Activated CD4-positive, alpha-beta T cell treated with anti-CD3 and anti-CD28 coated beads, Interleukin-2, amount 10 ng/mL, durations not matched to agents 7 days and 5 days (primary cell): ENCODE measurements around the gene OR2S2. TPM values are rescaled to one million over a fixed set of nuclear protein-coding genes. Genes with fewer than 3 reads are reported as not detected.
"Not testable (repeated sequence)": the region's sequence is repeated elsewhere in the genome, so short reads cannot be mapped to it uniquely, and the experiment has no call there.

Experiments
- CTCF ChIA-PET: fragments of 350-600 bp; sonication (Branson Sonifier 250); formaldehyde crosslinking; loops from one replicate; lab custom pipeline; 2021; ENCODE audit warnings: antibody characterized with exemption; lab: Charles Lee
- POLR2A ChIA-PET: fragments of 350-600 bp; sonication (Branson Sonifier 250); formaldehyde crosslinking; loops from one replicate; lab custom pipeline; 2021; ENCODE audit warnings: antibody characterized with exemption; lab: Charles Lee
- DNase-seq: peaks from one replicate; pipeline ENCODE4 v3.0.0-alpha.2; 2020
- H3K27ac Mint-ChIP-seq: one replicate; pipeline ENCODE4 v1.8.0; 2021; ENCODE audit warnings: mild to moderate bottlenecking, moderate library complexity, mixed read lengths
- H3K27me3 Mint-ChIP-seq: one replicate; pipeline ENCODE4 v1.8.0; 2021; ENCODE audit warnings: mixed read lengths
- H3K36me3 Mint-ChIP-seq: one replicate; pipeline ENCODE4 v1.8.0; 2021; ENCODE audit warnings: low read depth, mixed read lengths
- H3K4me1 Mint-ChIP-seq: one replicate; pipeline ENCODE4 v1.8.0; 2021; ENCODE audit warnings: mixed read lengths
- H3K4me3 Mint-ChIP-seq: one replicate; pipeline ENCODE4 v1.8.0; 2021; ENCODE audit warnings: mild to moderate bottlenecking, moderate library complexity, mixed read lengths
- H3K9me3 Mint-ChIP-seq: one replicate; pipeline ENCODE4 v1.8.0; 2021; ENCODE audit warnings: mixed read lengths
- total RNA-seq, 2 experiments: library from RNA; stranded (reverse); gene quantifications; one replicate each; pipeline ENCODE4 v1.2.3, GENCODE V29; 2021

OR2S2 gene
- total RNA-seq, 2 experiments from 2014 or later = not detected

DNA sequence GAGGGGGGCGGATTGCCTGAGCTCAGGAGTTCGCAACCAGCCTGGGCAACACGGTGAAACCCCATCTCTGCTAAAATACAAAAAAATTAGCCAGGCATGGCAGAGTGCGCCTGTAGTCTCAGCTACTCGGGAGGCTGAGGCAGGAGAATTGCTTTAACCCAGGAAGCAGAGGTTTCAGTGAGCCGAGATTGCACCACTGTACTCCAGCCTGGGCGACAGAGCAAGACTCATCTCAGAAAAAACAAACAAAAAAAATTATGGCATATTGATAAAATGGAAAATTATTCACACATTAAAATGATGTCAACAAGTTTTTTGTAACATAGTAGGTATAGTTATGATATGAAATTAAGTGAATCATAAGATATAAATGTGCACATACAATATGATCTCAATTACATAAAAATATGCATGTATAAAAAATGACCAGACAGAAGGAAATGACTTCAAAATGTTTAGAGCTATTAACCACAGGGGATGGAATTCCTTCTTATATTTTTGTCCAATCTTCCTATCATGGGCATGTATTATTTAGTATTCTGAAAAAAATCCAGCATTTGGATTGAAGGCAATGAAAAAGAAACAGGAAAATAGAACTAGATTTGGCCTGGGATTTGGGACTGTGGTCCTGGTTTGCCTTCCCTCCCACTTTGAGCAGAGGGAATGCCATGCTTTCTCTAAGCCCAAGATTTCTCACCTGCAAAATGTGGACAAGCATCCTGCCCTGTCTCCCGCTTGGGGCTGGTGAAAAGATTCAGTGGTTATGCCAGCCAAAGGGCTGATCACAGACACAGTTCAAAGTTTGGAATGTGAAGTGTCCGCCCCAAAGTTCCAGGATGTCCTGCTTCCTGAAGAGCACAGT is 29.1 kb downstream of the OR2S2 start:
- DNase-seq = no peak
- ChIA-PET CTCF (interaction anchor here (0.8 to 1.4 kb wide), 3 partner anchors 12 to 259 kb away, joined by 4 read pairs; no protein-coding TSS in a partner anchor), POLR2A (no interaction called here)
- Mint-ChIP-seq H3K4me3 (no peak overlapping the region), H3K9me3 (no peaks in the 10 kb centered on the region), H3K36me3 (no peaks in the 10 kb centered on the region), H3K27me3 (peaks cover 9% of the 10 kb centered on the region), H3K27ac (no peak overlapping the region), H3K4me1 (peaks cover 17% of the 10 kb centered on the region)

DNA sequence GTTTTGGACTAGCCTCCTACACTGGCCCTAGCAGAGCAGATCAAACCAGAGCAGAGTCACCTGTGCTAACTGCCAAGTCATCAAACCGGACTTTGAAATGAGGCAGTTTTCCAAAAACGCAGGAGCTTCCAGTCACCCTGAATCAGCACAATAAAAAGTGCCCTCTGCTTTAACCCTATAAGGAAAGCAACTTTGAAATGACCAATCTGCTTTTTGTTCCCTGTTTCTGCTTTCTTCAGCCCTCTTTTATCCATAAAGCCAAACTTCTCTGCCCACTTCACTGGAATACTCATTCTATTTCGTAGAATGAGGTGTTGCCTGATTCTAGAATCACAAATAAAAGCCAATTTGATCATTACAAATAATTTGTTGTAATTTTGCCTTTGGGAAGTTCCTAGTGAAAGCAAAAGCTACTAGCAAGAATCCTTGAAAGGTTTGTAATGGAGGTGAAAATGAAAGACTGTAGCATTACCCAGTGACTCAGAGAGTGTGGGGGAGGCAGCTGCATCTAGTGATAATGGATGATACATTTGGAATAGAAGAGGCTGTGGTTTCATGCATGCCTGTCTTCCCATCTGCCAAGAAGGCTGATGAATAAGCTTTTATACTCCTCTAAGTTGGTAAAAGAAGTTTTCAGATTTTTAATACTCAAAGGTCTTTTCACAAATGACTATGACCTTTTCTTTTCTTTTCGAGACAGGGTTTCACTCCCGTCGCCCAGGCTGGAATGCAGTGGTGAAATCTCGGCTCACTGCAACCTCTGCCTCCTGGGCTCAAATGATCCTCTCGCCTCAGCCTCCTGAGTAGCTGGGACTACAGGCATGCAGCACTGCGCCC is 33.8 kb downstream of the OR2S2 start:
- CTCF ChIA-PET = interaction anchor here (0.6 to 1.4 kb wide), 3 partner anchors 11 to 114 kb away, joined by 3 to 4 read pairs (median 3); no protein-coding TSS in a partner anchor
- Mint-ChIP-seq H3K9me3 (no peaks in the 10 kb centered on the region), H3K27ac (no peak overlapping the region), H3K36me3 (no peaks in the 10 kb centered on the region), H3K4me1 (peaks cover 7% of the 10 kb centered on the region), H3K4me3 (no peak overlapping the region), H3K27me3 (peaks cover 4% of the 10 kb centered on the region)
- POLR2A ChIA-PET = no interaction called here
- DNase-seq = no peak

DNA sequence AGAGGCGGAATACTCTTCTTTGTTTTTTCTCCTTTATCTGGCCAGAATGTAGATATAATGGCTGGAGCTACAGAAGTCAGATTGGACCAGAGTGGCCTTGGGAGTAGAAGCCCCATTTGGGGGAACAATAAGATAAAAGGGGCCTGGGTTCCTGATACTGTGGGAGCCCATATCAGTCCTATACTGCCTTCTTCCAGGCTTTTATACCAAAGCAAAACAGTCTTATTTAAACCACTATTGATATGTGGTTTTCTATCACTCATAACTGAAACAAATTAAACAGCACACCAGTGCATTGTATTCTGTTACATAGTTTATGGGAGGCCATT is 34.4 kb downstream of the OR2S2 start:
- POLR2A ChIA-PET = no interaction called here
- Mint-ChIP-seq H3K9me3 (no peaks in the 10 kb centered on the region), H3K27me3 (peaks cover 4% of the 10 kb centered on the region), H3K4me3 (no peak overlapping the region), H3K27ac (no peak overlapping the region), H3K36me3 (no peaks in the 10 kb centered on the region), H3K4me1 (peaks cover 7% of the 10 kb centered on the region)
- DNase-seq = no peak
- CTCF ChIA-PET = no interaction called here

DNA sequence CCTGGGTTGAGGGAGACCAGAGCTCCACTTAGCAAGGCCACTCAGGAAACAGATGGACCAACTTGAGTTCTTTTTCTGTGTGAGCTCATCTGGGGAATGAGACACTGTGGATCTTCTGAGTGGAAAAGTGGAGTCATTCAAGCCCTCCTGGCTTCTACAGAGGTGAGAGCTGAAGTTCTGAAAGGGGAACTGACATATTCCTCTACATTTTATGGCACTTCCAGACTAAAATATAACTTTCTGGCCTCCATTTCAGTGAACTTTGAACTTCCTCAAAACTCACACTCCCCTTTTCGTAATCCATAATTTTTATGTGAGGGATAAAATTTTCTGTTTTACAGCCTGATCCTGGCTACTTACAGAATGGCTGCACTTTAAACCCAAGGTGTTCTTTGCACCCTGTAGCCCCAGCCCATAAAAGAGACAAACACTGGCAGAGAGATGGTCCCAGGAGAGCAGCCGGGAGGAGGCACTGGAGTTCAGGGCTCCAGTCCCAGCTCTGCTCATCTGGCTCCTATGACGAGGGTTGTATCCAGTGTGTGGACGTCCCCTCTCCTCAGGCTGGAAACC is 37.8 kb downstream of the OR2S2 start:
- no peaks in the 10 kb centered on the region for H3K36me3 Mint-ChIP-seq
- H3K27me3 Mint-ChIP-seq = no peaks in the 10 kb centered on the region

DNA sequence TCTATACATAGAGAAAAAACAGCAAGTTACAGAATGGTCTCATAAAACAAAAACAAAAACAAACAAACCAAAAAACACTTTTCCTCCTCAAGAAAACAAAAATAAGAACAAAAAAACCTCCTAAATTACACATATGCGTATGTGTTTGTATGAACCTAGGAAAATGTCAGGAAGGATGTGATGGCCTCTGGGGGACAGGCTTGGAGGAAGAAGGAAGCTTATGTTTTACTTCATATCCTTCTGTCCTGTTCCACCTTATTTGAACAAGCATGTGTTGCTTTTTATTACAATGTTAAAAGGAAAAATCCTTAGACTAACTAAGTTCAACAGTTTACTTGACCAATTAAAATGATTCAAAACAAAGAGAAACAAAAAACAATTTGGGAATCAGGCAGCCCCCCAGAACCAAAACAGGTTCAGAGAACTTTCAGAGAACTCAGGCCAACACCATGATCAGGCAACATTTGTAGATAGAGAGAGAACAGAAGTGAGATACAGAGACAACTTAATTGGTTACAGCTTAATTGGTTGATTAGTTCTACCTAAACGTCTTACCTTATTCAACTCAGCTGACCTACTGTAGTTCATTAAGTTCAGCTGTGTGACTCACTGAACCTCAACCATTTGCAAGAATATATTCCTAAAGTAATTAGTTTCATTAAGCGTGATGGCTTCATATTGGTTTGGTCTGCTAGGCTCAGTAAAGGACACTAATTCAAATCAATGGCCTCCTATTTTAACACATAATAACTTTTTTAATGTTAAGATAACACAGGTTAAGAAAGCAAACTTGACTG is 38.5 kb downstream of the OR2S2 start:
- peak overlapping the region; percentile 14 for H3K27ac Mint-ChIP-seq
- no peaks in the 10 kb centered on the region for H3K27me3 Mint-ChIP-seq
- H3K36me3 Mint-ChIP-seq = no peaks in the 10 kb centered on the region
- H3K9me3 Mint-ChIP-seq = no peaks in the 10 kb centered on the region
- ChIA-PET POLR2A (interaction anchor here (0.7 kb wide), 1 partner anchor 1826 kb away, joined by 3 read pairs; no protein-coding TSS in a partner anchor), CTCF (interaction anchor here (1.0 to 1.7 kb wide), 2 partner anchors 8 to 26 kb away, joined by 3 to 4 read pairs; no protein-coding TSS in a partner anchor)
- H3K4me3 Mint-ChIP-seq = no peak overlapping the region
- no peak for DNase-seq
- H3K4me1 Mint-ChIP-seq = peaks cover 6% of the 10 kb centered on the region

More for the DNA sequence above, 37.8 kb downstream of the OR2S2 start:
- CTCF ChIA-PET = interaction anchor here (1.0 to 1.7 kb wide), 2 partner anchors 9 to 25 kb away, joined by 3 to 4 read pairs; no protein-coding TSS in a partner anchor
- Mint-ChIP-seq H3K9me3 (no peaks in the 10 kb centered on the region), H3K27ac (no peak overlapping the region), H3K4me3 (no peak overlapping the region), H3K4me1 (peaks cover 7% of the 10 kb centered on the region)
- POLR2A ChIA-PET = no interaction called here
- DNase-seq = no peak

DNA sequence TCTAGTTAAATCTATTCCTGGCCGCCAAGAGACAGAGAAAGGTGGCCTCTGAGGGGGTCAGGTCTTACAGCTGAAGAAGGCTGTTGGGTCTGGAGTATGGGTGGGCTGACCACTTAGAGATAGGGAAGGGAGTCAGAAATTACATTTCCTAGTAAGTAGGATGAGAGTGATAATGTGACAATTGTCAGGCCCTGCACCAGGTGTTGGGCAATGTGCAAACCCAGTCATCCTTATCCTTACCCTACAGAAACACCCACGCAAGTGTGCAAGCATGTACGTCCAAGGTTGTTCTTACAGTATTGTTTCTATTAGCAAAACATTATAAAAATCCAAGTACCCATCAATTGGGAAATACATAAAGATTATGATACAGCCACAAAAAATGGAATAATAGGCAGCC is 39.2 kb downstream of the OR2S2 start:
- Mint-ChIP-seq H3K27ac (no peak overlapping the region), H3K9me3 (no peaks in the 10 kb centered on the region), H3K4me1 (peaks cover 2% of the 10 kb centered on the region), H3K27me3 (no peaks in the 10 kb centered on the region), H3K36me3 (no peaks in the 10 kb centered on the region), H3K4me3 (no peak overlapping the region)
- POLR2A ChIA-PET = no interaction called here
- CTCF ChIA-PET = no interaction called here
- no peak for DNase-seq

DNA sequence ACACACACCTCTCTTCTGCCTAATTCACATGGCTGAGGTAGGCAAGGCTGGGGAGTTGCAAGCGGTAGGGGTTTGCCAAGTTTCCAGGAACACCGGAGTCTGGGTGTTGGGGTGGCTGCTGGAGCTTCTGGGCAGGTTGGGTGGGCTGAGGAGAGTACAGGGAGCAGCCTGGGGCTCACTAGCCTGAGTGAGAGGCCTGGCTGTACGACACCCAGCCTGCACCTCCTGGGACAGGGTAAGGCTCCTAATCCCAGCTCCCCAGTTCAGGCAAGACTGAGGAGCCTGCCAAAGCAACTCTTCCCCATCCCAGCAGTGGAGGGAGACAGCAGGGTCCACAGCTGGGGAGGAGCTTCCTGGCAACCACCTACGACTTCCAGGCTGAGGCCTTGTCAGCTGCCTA is 40.7 kb downstream of the OR2S2 start:
- H3K27ac Mint-ChIP-seq = peak overlapping the region; percentile 51

DNA sequence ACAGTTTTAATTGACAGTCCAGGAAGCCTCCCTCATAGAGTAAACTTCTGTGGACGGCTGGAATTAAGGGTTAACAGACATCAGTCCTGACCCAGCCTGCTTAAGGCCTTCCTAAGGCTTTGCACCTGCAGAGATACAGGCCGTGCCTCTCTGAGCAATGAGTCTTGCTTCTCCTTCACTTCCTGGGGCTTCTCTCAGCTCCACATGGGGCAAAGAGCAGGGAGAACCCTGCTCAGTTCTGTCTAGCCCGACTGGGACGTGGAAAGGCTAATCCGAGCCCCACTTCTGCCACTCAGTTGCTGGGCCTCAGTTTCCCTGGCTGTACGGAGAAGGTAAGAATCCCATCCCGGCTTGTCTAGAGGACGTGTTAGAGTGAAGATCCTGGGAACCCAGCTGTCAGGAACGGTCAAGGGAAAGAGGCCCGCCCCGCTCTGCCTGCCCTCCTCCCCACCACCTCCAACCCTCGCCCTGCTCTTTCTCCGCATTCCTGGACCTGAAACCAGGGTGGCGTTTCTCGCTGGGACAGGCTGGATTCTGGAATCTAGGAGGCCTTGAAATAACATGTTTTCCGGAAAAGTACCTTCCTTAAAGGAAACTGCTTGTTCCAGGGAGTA is 42.2 kb downstream of the OR2S2 start:
- no peaks in the 10 kb centered on the region for H3K9me3 Mint-ChIP-seq
- H3K4me3 Mint-ChIP-seq = no peak overlapping the region
- POLR2A ChIA-PET = no interaction called here

More for the DNA sequence above, 40.7 kb downstream of the OR2S2 start:
- Mint-ChIP-seq H3K4me1 (peaks cover 2% of the 10 kb centered on the region), H3K9me3 (no peaks in the 10 kb centered on the region), H3K27me3 (no peaks in the 10 kb centered on the region), H3K36me3 (no peaks in the 10 kb centered on the region), H3K4me3 (no peak overlapping the region)
- no peak for DNase-seq
- POLR2A ChIA-PET = no interaction called here
- CTCF ChIA-PET = no interaction called here

DNA sequence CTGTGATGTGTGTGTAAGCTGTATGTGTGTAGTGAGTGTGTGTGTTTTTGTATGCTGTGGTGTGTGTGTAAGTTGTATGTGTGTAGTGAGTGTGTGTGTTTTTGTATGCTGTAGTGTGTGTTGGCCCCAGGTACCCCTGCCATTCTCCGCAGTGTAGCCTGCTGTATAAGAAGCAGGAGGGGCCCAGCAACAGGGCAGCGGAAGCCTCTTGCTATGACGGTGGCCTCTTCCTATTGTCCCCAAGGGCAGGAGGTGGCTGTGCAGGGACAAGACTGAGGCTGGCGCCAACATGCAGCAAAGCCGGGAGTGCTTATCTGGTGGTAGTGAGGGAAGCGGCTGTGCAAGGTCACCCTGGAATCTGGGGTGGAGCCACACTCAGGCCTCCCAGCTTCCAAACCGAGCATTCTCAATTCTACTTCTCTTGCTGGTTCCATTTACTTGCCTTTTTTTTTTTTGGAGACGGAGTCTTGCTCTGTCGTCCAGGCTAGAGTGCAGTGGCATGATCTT is 43.6 kb downstream of the OR2S2 start:
- H3K9me3 Mint-ChIP-seq = no peaks in the 10 kb centered on the region
- H3K4me1 Mint-ChIP-seq = peaks cover 25% of the 10 kb centered on the region
- no peak overlapping the region for H3K27ac Mint-ChIP-seq
- CTCF ChIA-PET = no interaction called here
- H3K27me3 Mint-ChIP-seq = no peaks in the 10 kb centered on the region
- H3K36me3 Mint-ChIP-seq = peaks cover 1% of the 10 kb centered on the region
- no peak overlapping the region for H3K4me3 Mint-ChIP-seq
- peak; percentile 35 for DNase-seq
- POLR2A ChIA-PET = interaction anchor here (0.6 kb wide), 1 partner anchor 26 kb away, joined by 7 read pairs; no protein-coding TSS in a partner anchor

More for the DNA sequence above, 42.2 kb downstream of the OR2S2 start:
- DNase-seq = no peak
- no peaks in the 10 kb centered on the region for H3K36me3 Mint-ChIP-seq
- H3K27me3 Mint-ChIP-seq = no peaks in the 10 kb centered on the region
- H3K4me1 Mint-ChIP-seq = peaks cover 14% of the 10 kb centered on the region
- H3K27ac Mint-ChIP-seq = no peak overlapping the region
- CTCF ChIA-PET = interaction anchor here (1.2 kb wide), 1 partner anchor 23 kb away, joined by 3 read pairs; no protein-coding TSS in a partner anchor

DNA sequence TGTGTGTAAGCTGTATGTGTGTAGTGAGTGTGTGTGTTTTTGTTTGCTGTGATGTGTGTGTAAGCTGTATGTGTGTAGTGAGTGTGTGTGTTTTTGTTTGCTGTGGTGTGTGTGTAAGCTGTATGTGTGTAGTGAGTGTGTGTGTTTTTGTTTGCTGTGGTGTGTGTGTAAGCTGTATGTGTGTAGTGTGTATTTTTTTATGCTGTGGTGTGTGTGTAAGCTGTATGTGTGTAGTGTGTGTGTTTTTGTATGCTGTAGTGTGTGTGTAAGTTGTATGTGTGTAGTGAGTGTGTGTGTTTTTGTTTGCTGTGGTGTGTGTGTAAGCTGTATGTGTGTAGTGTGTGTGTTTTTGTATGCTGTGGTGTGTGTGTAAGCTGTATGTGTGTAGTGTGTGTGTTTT is 44.5 kb downstream of the OR2S2 start:
- POLR2A ChIA-PET, H3K9me3 Mint-ChIP-seq, H3K27ac Mint-ChIP-seq, H3K27me3 Mint-ChIP-seq, H3K36me3 Mint-ChIP-seq, H3K4me3 Mint-ChIP-seq, DNase-seq: not testable (repeated sequence)
- peaks cover 34% of the 10 kb centered on the region for H3K4me1 Mint-ChIP-seq
- CTCF ChIA-PET = interaction anchor here (1.4 kb wide), 1 partner anchor 32 kb away, joined by 3 read pairs; no protein-coding TSS in a partner anchor

DNA sequence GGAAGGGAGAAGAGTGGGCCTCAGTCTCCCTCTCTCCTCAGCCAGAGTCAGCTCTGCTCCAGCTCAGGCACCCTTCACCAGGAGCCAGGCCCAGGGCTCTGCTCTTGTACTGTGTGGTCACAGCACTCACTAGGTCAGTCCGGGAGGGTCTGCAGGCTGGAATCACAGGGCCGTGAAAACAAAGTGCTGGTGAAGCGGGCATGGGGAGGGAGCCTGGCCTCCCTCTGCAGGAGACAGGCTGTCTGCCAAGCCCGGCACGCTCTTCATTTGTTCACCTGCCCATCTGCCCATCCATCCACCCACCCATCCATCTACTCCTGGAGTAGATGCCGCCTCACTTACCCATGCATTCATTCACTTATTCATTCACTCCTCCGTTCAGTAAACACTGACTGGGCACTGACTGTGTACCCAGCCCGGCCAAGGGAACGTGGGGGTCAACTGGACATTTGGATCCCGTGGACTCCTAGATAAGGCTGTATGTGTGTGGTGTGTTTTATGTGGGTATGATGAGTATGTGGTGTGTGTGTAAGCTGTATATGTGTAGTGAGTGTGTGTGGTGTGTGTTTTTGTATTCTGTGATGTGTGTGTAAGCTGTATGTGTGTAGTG is 45.1 kb downstream of the OR2S2 start:
- ChIA-PET CTCF (interaction anchor here (1.4 kb wide), 1 partner anchor 32 kb away, joined by 3 read pairs; no protein-coding TSS in a partner anchor), POLR2A (no interaction called here)
- peaks cover 1% of the 10 kb centered on the region for H3K36me3 Mint-ChIP-seq
- no peak for DNase-seq
- H3K27me3 Mint-ChIP-seq = no peaks in the 10 kb centered on the region
- H3K27ac Mint-ChIP-seq = no peak overlapping the region
- H3K9me3 Mint-ChIP-seq = no peaks in the 10 kb centered on the region
- no peak overlapping the region for H3K4me3 Mint-ChIP-seq
- H3K4me1 Mint-ChIP-seq = peaks cover 40% of the 10 kb centered on the region
